ENCODE data around the gene BTBD9. TPM values are rescaled to one million over a fixed set of nuclear protein-coding genes. Genes with fewer than 3 reads are reported as not detected.

The BTBD9 gene
- total RNA-seq, 1 donor from 2014 or later: 4.5 TPM

- Histone ChIP-seq H3K27me3 (ENCODE audit: control insufficient read depth, insufficient read depth, low read length) (no peaks in the 10 kb centered on the region), H3K4me3 (ENCODE audit: low read depth, low read length) (no peak overlapping the region), H3K36me3 (ENCODE audit: control insufficient read depth, insufficient read depth, low read length) (no peaks in the 10 kb centered on the region)
- TF ChIP-seq, protein P1, sequence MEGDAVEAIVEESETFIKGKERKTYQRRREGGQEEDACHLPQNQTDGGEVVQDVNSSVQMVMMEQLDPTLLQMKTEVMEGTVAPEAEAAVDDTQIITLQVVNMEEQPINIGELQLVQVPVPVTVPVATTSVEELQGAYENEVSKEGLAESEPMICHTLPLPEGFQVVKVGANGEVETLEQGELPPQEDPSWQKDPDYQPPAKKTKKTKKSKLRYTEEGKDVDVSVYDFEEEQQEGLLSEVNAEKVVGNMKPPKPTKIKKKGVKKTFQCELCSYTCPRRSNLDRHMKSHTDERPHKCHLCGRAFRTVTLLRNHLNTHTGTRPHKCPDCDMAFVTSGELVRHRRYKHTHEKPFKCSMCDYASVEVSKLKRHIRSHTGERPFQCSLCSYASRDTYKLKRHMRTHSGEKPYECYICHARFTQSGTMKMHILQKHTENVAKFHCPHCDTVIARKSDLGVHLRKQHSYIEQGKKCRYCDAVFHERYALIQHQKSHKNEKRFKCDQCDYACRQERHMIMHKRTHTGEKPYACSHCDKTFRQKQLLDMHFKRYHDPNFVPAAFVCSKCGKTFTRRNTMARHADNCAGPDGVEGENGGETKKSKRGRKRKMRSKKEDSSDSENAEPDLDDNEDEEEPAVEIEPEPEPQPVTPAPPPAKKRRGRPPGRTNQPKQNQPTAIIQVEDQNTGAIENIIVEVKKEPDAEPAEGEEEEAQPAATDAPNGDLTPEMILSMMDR (IDR thresholded peaks at IDR 0.05; ENCODE audit: insufficient read depth, low read length, severe bottlenecking): no peak
- no peak for DNase-seq (ENCODE audit: low read depth)
- no peak for FAIRE-seq
These were observed 36.2 kb downstream of the BTBD9 start for GRCh38 chr6:38603496-38603895.

GRCh38 chr6:38599966-38600550 lies 39.7 kb downstream of the BTBD9 start:
- H3K27me3 ChIP-seq (ENCODE audit: control insufficient read depth, insufficient read depth, low read length): no peaks in the 10 kb centered on the region
- TF ChIP-seq, protein P1 (IDR thresholded peaks at IDR 0.05; ENCODE audit: insufficient read depth, low read length, severe bottlenecking): no peak
- DNase-seq (ENCODE audit: low read depth): no peak
- no peak overlapping the region for H3K4me3 ChIP-seq (ENCODE audit: low read depth, low read length)
- H3K36me3 ChIP-seq (ENCODE audit: control insufficient read depth, insufficient read depth, low read length): no peaks in the 10 kb centered on the region
- FAIRE-seq: no peak

- Histone ChIP-seq H3K27me3 (ENCODE audit: control insufficient read depth, insufficient read depth, low read length) (no peaks in the 10 kb centered on the region), H3K4me3 (ENCODE audit: low read depth, low read length) (no peak overlapping the region), H3K36me3 (ENCODE audit: control insufficient read depth, insufficient read depth, low read length) (no peaks in the 10 kb centered on the region)
- FAIRE-seq (no peak), DNase-seq (ENCODE audit: low read depth) (no peak)
- TF ChIP-seq, protein P1 (IDR thresholded peaks at IDR 0.05; ENCODE audit: insufficient read depth, low read length, severe bottlenecking): no peak
These were observed 40.5 kb downstream of the BTBD9 start for GRCh38 chr6:38599261-38599660.

GRCh38 chr6:38593998-38594665 lies 45.6 kb downstream of the BTBD9 start:
- Histone ChIP-seq H3K27me3 (ENCODE audit: control insufficient read depth, insufficient read depth, low read length) (no peaks in the 10 kb centered on the region), H3K36me3 (ENCODE audit: control insufficient read depth, insufficient read depth, low read length) (peaks cover 2% of the 10 kb centered on the region), H3K4me3 (ENCODE audit: low read depth, low read length) (no peak overlapping the region)
- no peak for FAIRE-seq
- TF ChIP-seq, protein P1 (IDR thresholded peaks at IDR 0.05; ENCODE audit: insufficient read depth, low read length, severe bottlenecking): no peak
- DNase-seq (ENCODE audit: low read depth): no peak

- Histone ChIP-seq H3K27me3 (ENCODE audit: control insufficient read depth, insufficient read depth, low read length) (no peaks in the 10 kb centered on the region), H3K4me3 (ENCODE audit: low read depth, low read length) (no peak overlapping the region), H3K36me3 (ENCODE audit: control insufficient read depth, insufficient read depth, low read length) (peaks cover 2% of the 10 kb centered on the region)
- FAIRE-seq (no peak), DNase-seq (ENCODE audit: low read depth) (peak; percentile 41)
- TF ChIP-seq, protein P1 (IDR thresholded peaks at IDR 0.05; ENCODE audit: insufficient read depth, low read length, severe bottlenecking): no peak
These were observed 46.3 kb downstream of the BTBD9 start for GRCh38 chr6:38593409-38593808.

All from bronchial epithelial cell (primary cell).